Measurements from ENCODE around the gene DOC2B. TPM values are rescaled to one million over a fixed set of nuclear protein-coding genes. Genes with fewer than 3 reads are reported as not detected.

Gene DOC2B
- total and polyA plus RNA-seq, 9 of the 15 experiments (the other 6 are each of a cell fraction or from before 2014, with no cell fraction given), result 0.02 TPM; not detected in 8

DNA sequence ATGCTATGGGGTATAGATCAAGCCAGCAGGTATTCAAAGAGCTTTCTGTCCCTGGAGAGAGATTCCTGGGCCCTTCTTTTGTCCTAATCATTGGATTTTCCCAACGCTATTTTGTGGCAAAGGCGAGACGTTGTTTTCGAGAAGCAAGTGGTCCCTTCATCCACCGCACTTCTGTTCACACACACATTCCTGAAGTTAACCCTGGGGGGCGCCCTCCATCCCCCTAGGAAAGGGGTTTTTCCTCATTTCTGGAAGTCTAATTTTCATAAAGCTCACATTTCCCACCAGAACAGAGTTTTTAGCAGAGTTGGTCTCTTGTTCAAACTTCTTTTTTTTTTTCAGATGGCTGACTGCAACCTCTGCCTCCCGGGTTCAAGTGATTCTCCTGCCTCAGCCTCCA is 32.2 kb downstream of the DOC2B start:
- 0% methylated on average over 6 of the region's 7 CpGs for WGBS (ENCODE audit: insufficient coverage, low coverage, missing lambda C conversion rate)
- in situ Hi-C loops (cut with MboI), result no loop called here
- Histone ChIP-seq H3K27ac (ENCODE audit: extremely low read depth, low read depth, low read length) (no peak overlapping the region), H3K9me1 (ENCODE audit: control insufficient read depth, insufficient read depth, low read length) (no peaks in the 10 kb centered on the region), H3K4me3 (no peak overlapping the region), H3K9me3 (replicated peaks; ENCODE audit: control insufficient read depth, insufficient read depth, low read depth, low read length) (no peaks in the 10 kb centered on the region), H3K9ac (ENCODE audit: insufficient read depth in 1 of 2, low read depth in 2 of 2, low read length in 2 of 2) (no peak overlapping the region), H4K20me1 (replicated peaks; ENCODE audit: control insufficient read depth, insufficient read depth, low read length) (no peaks in the 10 kb centered on the region), H3K4me2 (ENCODE audit: insufficient read depth, low read length) (no peak overlapping the region), H3K4me1 (replicated peaks in 1 of 2; ENCODE audit: control insufficient read depth in 2 of 2, insufficient read depth in 2 of 2, low read length in 2 of 2) (no peaks in the 10 kb centered on the region), H3K36me3 (ENCODE audit: control insufficient read depth, insufficient read depth, low read length) (no peaks in the 10 kb centered on the region), H3K27me3 (ENCODE audit: control insufficient read depth in 2 of 2, insufficient read depth in 2 of 2, low read length in 2 of 2) (peaks cover 0 to 19% of the 10 kb centered on the region in 2 experiments; a peak in 3 of 5 replicates), H3K79me2 (ENCODE audit: control insufficient read depth, insufficient read depth, low read length) (no peaks in the 10 kb centered on the region), H2AFZ (ENCODE audit: low read depth, low read length) (no peak overlapping the region)
- no TSS peak for BruUV-seq (replicated peaks)
- ChIA-PET CTCF (ENCODE audit: low intra/inter-chr PET ratio) (no interaction called here), POLR2A (no interaction called here)
- no peak for FAIRE-seq
- DNase-seq (ENCODE audit: extremely low read depth in 1 of 4, low spot score in 3 of 4), result no peak
- no peak for ATAC-seq
- TF ChIP-seq THAP7 (CRISPR knock-in tag; IDR thresholded peaks at IDR 0.05) (no peak), TRIM25 (IDR thresholded peaks at IDR 0.05; ENCODE audit: borderline replicate concordance) (no peak)
- TF ChIP-seq, protein P1, sequence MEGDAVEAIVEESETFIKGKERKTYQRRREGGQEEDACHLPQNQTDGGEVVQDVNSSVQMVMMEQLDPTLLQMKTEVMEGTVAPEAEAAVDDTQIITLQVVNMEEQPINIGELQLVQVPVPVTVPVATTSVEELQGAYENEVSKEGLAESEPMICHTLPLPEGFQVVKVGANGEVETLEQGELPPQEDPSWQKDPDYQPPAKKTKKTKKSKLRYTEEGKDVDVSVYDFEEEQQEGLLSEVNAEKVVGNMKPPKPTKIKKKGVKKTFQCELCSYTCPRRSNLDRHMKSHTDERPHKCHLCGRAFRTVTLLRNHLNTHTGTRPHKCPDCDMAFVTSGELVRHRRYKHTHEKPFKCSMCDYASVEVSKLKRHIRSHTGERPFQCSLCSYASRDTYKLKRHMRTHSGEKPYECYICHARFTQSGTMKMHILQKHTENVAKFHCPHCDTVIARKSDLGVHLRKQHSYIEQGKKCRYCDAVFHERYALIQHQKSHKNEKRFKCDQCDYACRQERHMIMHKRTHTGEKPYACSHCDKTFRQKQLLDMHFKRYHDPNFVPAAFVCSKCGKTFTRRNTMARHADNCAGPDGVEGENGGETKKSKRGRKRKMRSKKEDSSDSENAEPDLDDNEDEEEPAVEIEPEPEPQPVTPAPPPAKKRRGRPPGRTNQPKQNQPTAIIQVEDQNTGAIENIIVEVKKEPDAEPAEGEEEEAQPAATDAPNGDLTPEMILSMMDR (IDR thresholded peaks at IDR 0.05 in 2 of 3, conservative IDR thresholded peaks at IDR 0.05 in 1 of 3; ENCODE audit: insufficient read depth in 2 of 3, low read depth in 1 of 3, low read length in 3 of 3), result peak in 1 of 3 experiments; percentile 7; a peak in 1 of 6 replicates
- intact Hi-C loops (cut with micrococcal nuclease), result no loop called here
